ENCODE data around the gene TNKS1BP1. TPM values are rescaled to one million over a fixed set of nuclear protein-coding genes. Genes with fewer than 3 reads are reported as not detected.

Gene TNKS1BP1
- total and polyA plus RNA-seq, 9 of the 15 experiments (the other 6 are each of a cell fraction or from before 2014, with no cell fraction given): 1.1 to 47.2 (median 10.9) TPM

GRCh38 chr11:57363131-57364080 lies 38.7 kb upstream of the TNKS1BP1 start (continued):
- TF ChIP-seq, protein P1, sequence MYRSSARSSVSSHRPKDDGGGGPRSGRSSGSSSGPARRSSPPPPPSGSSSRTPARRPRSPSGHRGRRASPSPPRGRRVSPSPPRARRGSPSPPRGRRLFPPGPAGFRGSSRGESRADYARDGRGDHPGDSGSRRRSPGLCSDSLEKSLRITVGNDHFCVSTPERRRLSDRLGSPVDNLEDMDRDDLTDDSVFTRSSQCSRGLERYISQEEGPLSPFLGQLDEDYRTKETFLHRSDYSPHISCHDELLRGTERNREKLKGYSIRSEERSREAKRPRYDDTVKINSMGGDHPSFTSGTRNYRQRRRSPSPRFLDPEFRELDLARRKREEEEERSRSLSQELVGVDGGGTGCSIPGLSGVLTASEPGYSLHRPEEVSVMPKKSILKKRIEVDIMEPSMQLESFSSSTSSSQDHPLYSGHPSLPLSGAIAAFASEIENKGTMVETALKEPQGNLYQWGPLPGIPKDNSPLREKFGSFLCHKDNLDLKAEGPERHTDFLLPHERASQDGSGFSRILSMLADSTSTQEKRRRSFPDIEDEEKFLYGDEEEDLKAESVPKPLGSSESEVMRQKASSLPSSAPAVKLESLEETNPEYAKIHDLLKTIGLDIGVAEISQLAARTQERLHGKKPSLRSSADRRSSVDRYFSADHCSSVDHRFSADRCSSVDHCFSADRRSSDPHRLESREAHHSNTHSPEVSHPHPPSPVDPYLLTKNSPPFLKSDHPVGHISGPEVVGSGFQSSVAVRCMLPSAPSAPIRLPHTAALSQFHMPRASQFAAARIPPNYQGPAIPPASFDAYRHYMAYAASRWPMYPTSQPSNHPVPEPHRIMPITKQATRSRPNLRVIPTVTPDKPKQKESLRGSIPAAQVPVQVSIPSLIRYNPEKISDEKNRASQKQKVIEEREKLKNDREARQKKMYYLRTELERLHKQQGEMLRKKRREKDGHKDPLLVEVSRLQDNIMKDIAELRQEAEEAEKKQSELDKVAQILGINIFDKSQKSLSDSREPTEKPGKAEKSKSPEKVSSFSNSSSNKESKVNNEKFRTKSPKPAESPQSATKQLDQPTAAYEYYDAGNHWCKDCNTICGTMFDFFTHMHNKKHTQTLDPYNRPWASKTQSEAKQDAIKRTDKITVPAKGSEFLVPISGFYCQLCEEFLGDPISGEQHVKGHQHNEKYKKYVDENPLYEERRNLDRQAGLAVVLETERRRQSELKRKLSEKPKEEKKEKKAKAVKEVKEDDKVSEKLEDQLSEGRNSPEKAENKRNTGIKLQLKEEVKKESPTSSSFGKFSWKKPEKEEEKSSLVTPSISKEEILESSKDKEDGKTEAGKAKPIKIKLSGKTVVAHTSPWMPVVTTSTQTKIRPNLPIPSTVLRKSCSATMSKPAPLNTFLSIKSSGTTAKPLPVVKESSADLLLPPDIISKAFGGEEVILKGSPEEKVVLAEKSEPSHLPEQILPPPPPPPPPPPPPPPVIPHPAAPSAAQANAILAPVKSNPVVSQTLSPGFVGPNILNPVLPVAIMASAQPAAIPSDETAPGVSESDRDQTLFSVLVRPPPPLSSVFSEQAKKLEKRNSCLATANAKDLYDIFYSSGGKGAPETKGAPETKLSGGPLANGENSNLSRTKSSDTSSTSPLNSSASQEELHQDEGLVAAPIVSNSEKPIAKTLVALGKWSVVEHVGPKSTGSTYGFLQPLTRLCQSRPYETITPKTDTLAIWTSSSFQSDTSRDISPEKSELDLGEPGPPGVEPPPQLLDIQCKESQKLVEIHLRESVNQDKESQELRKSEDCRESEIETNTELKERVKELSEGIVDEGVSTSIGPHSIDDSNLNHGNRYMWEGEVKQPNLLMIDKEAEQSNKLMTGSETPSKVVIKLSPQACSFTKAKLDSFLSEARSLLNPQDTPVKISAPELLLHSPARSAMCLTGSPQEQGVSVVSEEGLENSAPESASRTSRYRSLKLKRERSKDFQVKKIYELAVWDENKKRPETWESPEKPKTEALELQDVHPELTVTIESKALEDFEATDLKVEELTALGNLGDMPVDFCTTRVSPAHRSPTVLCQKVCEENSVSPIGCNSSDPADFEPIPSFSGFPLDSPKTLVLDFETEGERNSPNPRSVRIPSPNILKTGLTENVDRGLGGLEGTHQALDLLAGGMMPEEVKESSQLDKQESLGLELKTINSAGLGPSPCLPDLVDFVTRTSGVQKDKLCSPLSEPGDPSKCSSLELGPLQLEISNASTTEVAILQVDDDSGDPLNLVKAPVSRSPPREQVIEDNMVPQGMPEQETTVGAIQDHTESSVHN (IDR thresholded peaks at IDR 0.05; ENCODE audit: borderline replicate concordance in 1 of 2, low read depth in 1 of 2): no peak
- TF ChIP-seq SREBF1 (IDR thresholded peaks at IDR 0.05; ENCODE audit: borderline replicate concordance, low read depth, low read length) (no peak), FOXK2 (conservative IDR thresholded peaks at IDR 0.05 in 1 of 2, IDR thresholded peaks at IDR 0.05 in 1 of 2; ENCODE audit: low read depth in 2 of 2) (no peak), RBM17 (IDR thresholded peaks at IDR 0.05; ENCODE audit: borderline replicate concordance, low read depth, low read length) (no peak), NFYB (IDR thresholded peaks at IDR 0.05; ENCODE audit: extremely low read depth, insufficient read length) (peak; percentile 27), HMBOX1 (IDR thresholded peaks at IDR 0.05) (peak; percentile 83), GATAD2A (IDR thresholded peaks at IDR 0.05) (no peak), MLLT1 (IDR thresholded peaks at IDR 0.05) (no peak), ZNF146 (CRISPR knock-in tag; IDR thresholded peaks at IDR 0.05; ENCODE audit: unreplicated experiment) (no peak), ZC3H11A (IDR thresholded peaks at IDR 0.05; ENCODE audit: low read depth, low read length) (no peak), KAT8 (IDR thresholded peaks at IDR 0.05; ENCODE audit: low read depth) (no peak), NFIC (IDR thresholded peaks at IDR 0.05) (no peak), TAF7 (tag; IDR thresholded peaks at IDR 0.05) (no peak)
- TF ChIP-seq, protein P2, sequence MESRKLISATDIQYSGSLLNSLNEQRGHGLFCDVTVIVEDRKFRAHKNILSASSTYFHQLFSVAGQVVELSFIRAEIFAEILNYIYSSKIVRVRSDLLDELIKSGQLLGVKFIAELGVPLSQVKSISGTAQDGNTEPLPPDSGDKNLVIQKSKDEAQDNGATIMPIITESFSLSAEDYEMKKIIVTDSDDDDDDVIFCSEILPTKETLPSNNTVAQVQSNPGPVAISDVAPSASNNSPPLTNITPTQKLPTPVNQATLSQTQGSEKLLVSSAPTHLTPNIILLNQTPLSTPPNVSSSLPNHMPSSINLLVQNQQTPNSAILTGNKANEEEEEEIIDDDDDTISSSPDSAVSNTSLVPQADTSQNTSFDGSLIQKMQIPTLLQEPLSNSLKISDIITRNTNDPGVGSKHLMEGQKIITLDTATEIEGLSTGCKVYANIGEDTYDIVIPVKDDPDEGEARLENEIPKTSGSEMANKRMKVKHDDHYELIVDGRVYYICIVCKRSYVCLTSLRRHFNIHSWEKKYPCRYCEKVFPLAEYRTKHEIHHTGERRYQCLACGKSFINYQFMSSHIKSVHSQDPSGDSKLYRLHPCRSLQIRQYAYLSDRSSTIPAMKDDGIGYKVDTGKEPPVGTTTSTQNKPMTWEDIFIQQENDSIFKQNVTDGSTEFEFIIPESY (CRISPR knock-in tag; IDR thresholded peaks at IDR 0.05): no peak

Data from K562 (cell line).